Glutamatergic neuron (in vitro differentiated cells): ENCODE data around the gene DRG2. TPM values are rescaled to one million over a fixed set of nuclear protein-coding genes. Genes with fewer than 3 reads are reported as not detected.

Experiments used
- total RNA-seq: library from RNA; stranded (reverse); fragmentation: NEBNext Ultra II Directional; extraction: Animal tissue kit (Norgen Biotek cat#: 25700); gene quantifications from one replicate; pipeline ENCODE4 v1.2.1, GENCODE V29; 2021; ENCODE audit not compliant: unreplicated experiment

Gene DRG2
- total RNA-seq, 1 donor from 2014 or later: 37.1 TPM

Other genes with a start within 250 kb of the DRG2 start
- gene TOM1L2, start 115.5 kb upstream of the DRG2 start, total RNA-seq: 62.8 TPM
- gene DRC3, start 115.1 kb upstream of the DRG2 start, total RNA-seq: 0.29 TPM
- gene ATPAF2, start 48.8 kb upstream of the DRG2 start, total RNA-seq: 34.7 TPM
- gene GID4, start 48.5 kb upstream of the DRG2 start, total RNA-seq: 8.2 TPM
- 4.0 TPM for gene MYO15A, start 20.8 kb downstream of the DRG2 start, total RNA-seq
- 62.7 TPM for gene ALKBH5, start 95.9 kb downstream of the DRG2 start, total RNA-seq
- 84.6 TPM for gene LLGL1, start 137.7 kb downstream of the DRG2 start, total RNA-seq
- gene FLII, start 170.8 kb downstream of the DRG2 start, total RNA-seq: 203 TPM
- 7.4 TPM for gene MIEF2, start 172.7 kb downstream of the DRG2 start, total RNA-seq
- 58.6 TPM for gene TOP3A, start 227.0 kb downstream of the DRG2 start, total RNA-seq
- 14.0 TPM for gene SMCR8, start 227.3 kb downstream of the DRG2 start, total RNA-seq